ENCODE measurements around the gene KNDC1. TPM values are rescaled to one million over a fixed set of nuclear protein-coding genes. Genes with fewer than 3 reads are reported as not detected.

The KNDC1 gene
- total RNA-seq, 2 donors from 2014 or later: 1.5 to 10.8 TPM

DNA sequence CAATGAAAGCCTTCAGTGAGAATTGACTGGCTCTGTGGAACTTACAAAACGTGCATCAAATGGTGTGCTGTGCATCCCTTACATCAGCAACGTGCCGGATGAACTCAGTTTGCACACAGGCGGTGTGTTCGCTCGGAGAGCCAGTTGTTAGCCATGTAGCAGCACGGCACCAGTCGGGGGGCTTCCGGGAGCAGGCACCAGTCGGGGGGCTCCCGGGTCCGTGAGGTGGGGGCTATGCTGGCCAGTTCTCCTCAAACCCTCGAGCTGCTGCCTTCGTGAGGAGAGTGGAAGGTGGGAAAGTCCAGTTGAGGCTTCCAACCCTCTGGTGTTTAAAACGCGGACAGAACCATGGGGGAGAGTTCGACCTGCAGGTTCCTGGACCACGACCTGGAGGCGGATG, 35.1 kb downstream of the KNDC1 start:
- WGBS: 87% methylated on average over 19 of the region's 19 CpGs
- Histone ChIP-seq H3K27ac (no peak overlapping the region), H3K27me3 (replicated peaks; ENCODE audit: insufficient read depth) (peaks cover 4% of the 10 kb centered on the region), H3K36me3 (no peaks in the 10 kb centered on the region), H3K4me1 (replicated peaks) (no peaks in the 10 kb centered on the region), H3K9me3 (no peaks in the 10 kb centered on the region), H3K4me3 (no peak overlapping the region)
- intact Hi-C loops (cut with DNase I): no loop called here
- TF ChIP-seq POLR2AphosphoS5 (IDR thresholded peaks at IDR 0.05) (no peak), POLR2A (IDR thresholded peaks at IDR 0.05) (no peak)
- TF ChIP-seq, protein P1, sequence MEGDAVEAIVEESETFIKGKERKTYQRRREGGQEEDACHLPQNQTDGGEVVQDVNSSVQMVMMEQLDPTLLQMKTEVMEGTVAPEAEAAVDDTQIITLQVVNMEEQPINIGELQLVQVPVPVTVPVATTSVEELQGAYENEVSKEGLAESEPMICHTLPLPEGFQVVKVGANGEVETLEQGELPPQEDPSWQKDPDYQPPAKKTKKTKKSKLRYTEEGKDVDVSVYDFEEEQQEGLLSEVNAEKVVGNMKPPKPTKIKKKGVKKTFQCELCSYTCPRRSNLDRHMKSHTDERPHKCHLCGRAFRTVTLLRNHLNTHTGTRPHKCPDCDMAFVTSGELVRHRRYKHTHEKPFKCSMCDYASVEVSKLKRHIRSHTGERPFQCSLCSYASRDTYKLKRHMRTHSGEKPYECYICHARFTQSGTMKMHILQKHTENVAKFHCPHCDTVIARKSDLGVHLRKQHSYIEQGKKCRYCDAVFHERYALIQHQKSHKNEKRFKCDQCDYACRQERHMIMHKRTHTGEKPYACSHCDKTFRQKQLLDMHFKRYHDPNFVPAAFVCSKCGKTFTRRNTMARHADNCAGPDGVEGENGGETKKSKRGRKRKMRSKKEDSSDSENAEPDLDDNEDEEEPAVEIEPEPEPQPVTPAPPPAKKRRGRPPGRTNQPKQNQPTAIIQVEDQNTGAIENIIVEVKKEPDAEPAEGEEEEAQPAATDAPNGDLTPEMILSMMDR (IDR thresholded peaks at IDR 0.05): no peak
- DNase-seq (ENCODE audit: low spot score): no peak

DNA sequence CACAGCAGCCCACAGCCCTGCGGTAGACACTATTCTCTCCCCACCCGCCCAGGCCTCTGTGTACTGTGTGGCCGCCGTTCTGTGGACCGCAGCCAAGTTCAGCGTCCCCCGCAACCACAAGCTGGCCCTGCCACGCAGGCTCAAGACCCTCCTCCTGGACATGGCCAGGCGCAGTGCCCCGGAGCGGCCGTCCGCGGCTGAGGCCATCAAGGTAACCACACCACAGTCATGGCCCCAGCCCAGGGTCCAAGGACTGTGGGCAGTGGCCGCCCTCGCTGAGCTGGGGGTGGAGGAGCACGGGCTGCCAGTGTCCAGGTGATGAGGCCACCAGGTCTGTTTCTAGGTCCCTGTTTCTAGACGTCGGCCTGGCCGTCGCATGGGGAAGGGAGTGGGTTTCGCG, 35.6 kb downstream of the KNDC1 start:
- Histone ChIP-seq H3K36me3 (no peaks in the 10 kb centered on the region), H3K4me1 (replicated peaks) (no peaks in the 10 kb centered on the region), H3K9me3 (no peaks in the 10 kb centered on the region), H3K27ac (no peak overlapping the region), H3K27me3 (replicated peaks; ENCODE audit: insufficient read depth) (peaks cover 4% of the 10 kb centered on the region), H3K4me3 (no peak overlapping the region)
- 90% methylated on average over 23 of the region's 23 CpGs for WGBS
- no peak for DNase-seq (ENCODE audit: low spot score)
- no peak for TF ChIP-seq POLR2AphosphoS5 (IDR thresholded peaks at IDR 0.05)
- TF ChIP-seq, protein P1 (IDR thresholded peaks at IDR 0.05): no peak
- TF ChIP-seq POLR2A (IDR thresholded peaks at IDR 0.05): no peak
- intact Hi-C loops (cut with DNase I): no loop called here

DNA sequence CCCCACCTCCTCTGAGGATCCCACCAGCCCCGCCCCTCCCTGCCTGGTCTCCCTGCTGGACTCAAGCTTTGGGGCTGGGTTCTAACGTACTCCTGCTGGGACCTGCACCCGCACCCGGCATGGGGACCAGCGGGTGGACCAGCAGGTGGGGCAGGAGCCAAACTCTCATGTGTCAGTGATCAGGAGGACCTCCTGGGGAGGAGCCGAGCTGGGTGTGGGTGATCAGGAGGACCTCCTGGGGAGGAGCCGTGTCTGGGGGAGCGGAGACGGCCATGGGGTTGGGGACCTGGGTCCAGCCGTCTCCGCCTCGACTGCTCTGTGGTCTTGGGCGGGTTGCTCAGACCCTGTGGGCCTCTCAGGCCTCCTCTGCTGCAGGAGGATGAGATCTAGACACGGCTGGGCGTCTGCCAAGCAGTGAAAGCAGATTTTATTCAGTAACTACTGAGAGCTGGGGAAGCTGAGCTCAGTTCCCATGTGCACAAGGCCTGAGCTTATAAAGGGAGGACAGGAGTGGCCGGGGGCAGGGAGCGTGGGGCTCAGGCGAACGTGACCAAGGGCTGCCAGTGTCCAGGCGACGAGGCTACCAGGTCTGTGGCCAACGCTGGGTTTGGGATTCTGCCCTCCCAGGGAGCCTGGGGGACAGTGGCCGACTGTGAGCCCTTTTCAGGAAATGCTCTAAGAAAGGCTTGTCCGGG, 36.3 kb downstream of the KNDC1 start:
- Histone ChIP-seq H3K27me3 (replicated peaks; ENCODE audit: insufficient read depth) (peaks cover 4% of the 10 kb centered on the region), H3K4me3 (no peak overlapping the region), H3K27ac (no peak overlapping the region), H3K4me1 (replicated peaks) (no peaks in the 10 kb centered on the region), H3K36me3 (no peaks in the 10 kb centered on the region), H3K9me3 (no peaks in the 10 kb centered on the region)
- intact Hi-C loops (cut with DNase I): no loop called here
- DNase-seq (ENCODE audit: low spot score): no peak
- 81% methylated on average over 21 of the region's 24 CpGs for WGBS
- TF ChIP-seq, protein P1 (IDR thresholded peaks at IDR 0.05): no peak

DNA sequence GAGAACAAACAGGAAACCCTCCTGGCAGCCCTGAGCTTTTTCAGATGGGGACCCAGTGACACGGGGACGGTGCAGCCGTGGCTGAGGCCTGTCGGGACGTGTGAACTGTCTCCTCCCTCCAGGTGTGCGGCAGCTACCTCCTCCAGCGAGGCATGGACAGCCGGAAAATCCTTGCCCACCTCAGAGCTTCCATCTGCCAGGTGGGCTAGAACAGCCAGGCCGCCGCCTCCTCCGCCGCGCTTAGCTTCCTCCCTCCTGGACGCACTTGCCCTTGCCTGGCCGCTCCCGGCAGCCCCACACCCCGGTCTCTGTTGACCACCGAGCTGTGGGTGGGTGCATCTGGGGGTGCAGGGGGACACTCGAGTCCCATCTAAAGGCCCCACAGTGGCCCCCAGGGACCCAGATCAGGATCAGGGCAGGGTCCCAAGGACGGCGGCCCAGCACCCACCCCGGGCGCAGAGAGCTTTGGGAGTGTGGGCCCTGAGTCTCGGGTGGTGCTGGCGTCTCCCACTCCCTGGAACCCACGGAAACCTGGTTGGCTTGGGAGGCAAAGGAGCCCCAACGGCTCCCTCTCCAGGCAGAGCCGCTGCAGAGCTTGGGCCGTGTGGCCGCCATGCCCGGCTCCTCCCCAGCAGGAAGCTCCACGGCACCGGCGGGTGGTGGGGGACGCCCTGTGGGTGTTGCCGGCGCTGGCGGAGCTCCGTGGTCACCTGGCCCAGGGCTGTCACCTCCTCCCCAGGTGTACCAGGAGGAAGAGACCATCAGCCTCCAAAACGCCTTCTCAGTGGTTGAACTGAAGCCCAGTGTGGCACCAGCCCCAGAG, 37.1 kb downstream of the KNDC1 start:
- no peaks in the 10 kb centered on the region for H3K36me3 ChIP-seq
- H3K27me3 ChIP-seq (replicated peaks; ENCODE audit: insufficient read depth): peaks cover 4% of the 10 kb centered on the region
- TF ChIP-seq, protein P1 (IDR thresholded peaks at IDR 0.05): no peak
- no peak for TF ChIP-seq POLR2A (IDR thresholded peaks at IDR 0.05)
- no peak for TF ChIP-seq POLR2AphosphoS5 (IDR thresholded peaks at IDR 0.05)
- intact Hi-C loops (cut with DNase I): no loop called here
- DNase-seq (ENCODE audit: low spot score): no peak
- 80% methylated on average over 39 of the region's 40 CpGs for WGBS
- H3K27ac ChIP-seq: no peak overlapping the region
- H3K4me1 ChIP-seq (replicated peaks): no peaks in the 10 kb centered on the region
- H3K4me3 ChIP-seq: no peak overlapping the region
- no peaks in the 10 kb centered on the region for H3K9me3 ChIP-seq
